GM18498 (cell line): ENCODE results near the gene TSPO.

Experiments used
- ATAC-seq: cut with Tn5 transposase; IDR thresholded peaks from one replicate; pipeline ENCODE4 v1.9.1; 2021; ENCODE audit warnings: mild to moderate bottlenecking, moderate library complexity; ENCODE audit not compliant: unreplicated experiment

TSPO gene

GRCh38 chr22:43199541-43199940, 48.2 kb downstream of the TSPO start:
- ATAC-seq = no peak

DNA sequence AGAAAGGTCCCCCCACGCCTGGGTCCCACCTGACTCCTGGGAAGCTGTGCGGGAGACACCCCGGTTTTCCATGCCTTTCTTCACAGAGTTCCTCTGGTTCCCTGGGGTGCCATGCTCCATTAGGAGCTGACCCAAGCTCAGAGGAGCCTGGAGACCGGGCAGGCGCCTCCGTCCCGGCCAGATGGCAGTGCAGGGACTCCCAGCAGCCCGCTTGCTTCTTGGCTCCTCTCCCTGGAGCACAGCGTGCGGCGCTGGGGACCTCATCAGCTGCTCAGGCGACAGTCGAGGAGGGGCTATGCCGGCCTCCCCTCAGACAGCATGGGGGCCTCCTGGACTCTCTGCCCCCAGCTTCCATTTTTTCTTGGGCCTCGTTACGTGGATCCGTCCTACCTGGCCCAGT, 48.7 kb downstream of the TSPO start:
- no peak for ATAC-seq

GRCh38 chr22:43200555-43200954, 49.2 kb downstream of the TSPO start:
- ATAC-seq = no peak

- ATAC-seq = no peak
These were observed 50.3 kb downstream of the TSPO start for GRCh38 chr22:43201486-43202219.

DNA sequence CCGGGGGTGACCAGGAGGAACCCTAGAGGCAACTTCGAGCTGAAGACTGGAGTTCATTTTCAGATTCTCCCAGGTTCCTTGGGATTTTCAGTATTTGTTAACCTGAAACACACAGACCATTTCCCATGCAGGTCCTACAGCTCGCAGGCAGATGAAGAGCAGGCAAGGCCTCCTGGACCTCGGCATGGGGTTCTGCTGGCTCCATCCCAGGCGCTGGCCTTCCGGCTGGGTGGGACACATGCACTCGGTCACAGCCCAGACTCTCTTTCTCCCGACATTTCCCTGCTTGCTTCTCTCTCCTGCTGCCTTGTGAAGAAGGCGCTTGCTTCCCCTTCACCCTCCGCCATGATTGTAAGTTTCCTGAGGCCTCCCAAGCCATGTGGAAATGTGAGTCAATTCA, 51.0 kb downstream of the TSPO start:
- no peak for ATAC-seq

DNA sequence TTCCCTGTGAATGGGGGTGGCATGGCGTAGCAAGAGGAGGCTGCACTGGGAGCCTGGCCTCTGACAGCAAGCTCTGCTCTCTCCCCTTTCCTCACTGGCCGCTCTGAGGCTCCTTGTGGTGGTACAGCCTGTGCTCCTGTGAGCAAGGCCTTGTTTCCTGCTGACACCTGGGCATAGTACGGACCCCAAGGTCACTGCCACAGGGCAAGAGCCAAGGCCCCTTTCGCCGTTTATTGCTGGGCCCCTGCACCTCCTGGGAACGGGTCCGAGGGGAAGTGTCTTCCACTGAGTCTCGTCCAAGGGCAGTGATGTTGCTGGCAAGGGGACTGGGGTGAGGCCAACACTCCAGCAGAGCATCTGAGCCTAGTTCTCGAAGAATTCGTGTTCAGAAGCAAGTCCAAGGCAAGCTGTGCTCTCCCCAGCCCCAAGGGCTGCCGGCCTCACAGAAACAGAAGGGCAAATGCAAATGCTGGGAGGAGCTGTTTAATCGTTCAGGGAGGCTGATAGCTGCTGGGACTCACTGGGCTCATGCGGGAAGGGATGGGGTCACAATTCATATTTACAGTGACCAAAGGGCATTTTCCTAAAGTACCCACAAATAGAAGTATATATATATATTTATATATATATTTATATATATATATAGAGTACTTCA, 51.5 kb downstream of the TSPO start:
- ATAC-seq = no peak

- no peak for ATAC-seq
These were observed 52.2 kb downstream of the TSPO start for GRCh38 chr22:43203471-43203981.

DNA sequence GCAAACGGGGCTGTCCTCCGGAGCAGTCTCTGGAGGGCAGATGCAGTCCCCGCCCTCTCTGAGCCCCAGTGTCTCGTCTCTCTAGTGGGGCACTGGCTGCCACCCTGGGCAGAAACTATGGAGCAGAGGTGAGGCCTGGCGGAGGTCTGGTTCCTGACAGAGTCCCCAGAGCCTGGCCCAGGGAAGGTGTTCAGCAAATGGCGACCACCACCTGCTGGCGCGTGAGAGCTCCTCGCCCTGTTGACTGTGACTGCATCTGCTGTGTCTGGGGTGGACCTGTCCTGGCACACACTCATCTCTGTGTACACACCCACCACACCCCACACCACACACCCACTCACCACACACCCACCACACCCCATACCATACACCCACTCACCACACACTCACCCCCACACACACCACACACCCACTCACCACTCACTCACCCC, 53.9 kb downstream of the TSPO start:
- no peak for ATAC-seq

- ATAC-seq = no peak
These were observed 54.6 kb downstream of the TSPO start for GRCh38 chr22:43205748-43206508.

DNA sequence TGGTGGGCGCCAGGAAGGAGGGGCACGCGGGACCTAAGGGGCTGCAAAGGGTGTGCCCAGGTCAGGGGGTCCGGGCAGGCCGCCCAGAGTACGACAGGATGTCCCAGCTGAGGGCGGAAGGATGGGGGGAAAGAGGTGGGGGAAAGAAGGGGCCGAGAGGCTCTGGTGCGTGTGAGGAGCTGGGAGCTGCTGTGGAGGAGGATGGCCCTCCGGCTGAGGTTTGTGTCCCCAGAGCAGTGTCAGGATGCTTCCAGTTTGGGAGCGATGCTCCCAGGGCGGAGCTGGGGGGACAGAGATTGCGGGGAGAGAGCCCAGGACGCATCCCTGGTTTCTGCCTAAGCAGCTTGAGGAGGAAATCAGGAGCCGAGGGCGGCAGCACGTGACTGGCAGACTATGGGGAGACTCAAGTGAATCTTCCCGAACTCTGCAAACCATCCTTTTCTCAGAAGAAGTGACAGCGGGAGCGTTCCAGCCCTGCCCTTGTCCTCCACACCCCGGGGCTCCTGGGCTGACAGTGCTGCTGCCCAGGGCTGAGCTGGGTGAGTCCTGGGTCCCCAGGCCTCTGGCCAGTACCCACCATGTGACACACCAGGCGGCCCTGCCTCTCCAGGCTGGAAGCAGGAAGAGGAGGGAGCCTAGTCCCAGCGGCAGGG, 55.3 kb downstream of the TSPO start:
- ATAC-seq = no peak

DNA sequence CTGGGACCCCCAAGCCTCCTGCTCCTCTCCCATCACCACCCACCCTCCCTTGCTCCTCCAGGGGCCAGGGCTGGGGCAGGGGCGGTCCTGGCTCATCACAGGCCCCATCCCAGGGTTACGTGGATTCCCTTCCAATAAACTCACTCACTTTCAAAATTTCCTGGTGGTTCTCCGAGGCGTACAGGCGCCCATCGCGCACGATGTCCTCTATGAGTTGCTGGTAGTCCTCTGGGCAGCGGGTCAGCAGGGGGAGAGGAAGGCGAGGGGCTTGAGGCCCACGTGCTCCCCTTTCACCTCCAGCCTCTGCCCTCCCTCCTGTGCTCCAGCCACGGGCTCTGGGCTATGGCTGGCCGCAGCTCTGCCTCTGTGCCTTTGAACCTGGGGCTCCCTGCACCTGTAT, 56.0 kb downstream of the TSPO start:
- ATAC-seq = no peak

DNA sequence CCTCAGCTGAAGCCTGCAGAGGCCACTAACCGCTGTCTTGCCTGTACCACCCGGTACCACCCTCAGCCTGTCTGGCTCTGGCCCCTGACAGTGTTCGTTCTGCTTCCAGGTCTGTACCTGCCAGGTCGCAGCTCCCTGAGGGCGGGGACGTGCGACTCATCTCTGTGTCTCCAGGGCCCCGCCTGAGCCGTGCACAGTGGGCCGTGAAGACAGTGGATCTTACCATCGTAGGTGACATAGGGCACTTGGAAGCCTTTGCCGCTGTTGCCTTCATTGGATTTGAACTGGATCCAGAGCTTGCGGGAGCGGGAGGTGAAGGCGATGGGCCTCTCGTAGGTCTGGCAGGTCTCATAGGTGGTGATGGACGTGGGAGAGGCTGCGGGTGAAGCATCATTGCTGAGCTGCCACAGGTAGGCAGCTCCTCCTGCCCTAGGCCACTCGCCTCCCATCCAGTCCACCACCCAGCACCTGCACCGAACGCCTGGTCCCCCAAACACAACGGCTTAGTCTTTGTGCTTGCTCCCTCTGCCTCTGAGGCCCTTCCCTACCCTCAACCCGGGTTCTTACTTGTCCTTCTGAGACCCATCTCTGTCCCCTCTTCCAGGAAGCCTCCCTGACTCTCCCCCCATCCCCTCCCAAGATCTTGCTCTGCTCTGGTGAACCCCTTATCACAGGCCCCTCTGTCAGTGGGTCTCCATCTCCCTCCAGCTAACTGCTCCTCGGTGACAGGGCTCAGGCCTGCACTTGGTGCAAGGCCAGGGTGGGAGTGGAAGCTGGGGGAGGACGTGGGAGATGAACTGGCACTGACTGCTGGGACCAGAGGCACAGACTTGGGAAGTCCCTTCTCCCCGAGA, 56.7 kb downstream of the TSPO start:
- no peak for ATAC-seq

DNA sequence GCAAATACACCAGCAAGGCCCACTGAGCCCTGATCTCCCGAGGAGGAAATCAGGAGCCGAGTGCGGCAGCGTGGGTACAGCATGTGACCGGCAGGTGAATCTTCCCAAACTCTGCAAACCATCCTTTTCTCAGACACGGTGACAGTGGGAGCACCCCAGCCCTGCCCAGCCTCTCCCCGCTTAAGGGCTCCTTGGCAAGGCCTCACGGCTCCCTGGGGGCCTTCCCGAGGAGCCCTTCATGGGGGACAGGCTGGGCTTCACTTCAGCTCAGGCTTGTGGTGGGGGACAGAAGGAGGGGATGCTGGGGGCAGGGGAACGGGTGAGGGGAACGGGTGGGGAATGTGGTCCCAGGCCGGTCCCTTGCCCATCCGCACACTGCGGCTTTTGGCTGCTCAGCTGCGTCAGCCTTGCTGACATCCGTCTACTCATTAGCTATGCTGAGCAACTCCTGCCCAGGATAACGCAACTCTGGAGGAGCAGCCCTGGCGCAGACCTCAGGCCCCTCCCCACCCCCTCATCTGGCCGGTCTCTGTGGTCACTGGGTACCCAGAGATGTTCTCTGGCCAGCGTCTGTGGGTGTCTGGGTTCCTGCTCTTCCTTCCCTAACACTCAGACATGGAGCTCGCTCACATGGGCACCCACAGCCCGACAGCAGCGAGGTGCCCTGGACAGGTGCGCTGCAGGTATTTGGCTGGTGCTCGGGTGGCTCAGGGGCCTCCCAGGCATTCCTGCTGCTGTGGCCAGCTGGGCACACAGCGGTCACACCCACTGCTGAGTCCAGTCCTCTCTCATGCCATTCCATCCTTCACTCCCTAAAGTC, 57.6 kb downstream of the TSPO start:
- no peak for ATAC-seq

DNA sequence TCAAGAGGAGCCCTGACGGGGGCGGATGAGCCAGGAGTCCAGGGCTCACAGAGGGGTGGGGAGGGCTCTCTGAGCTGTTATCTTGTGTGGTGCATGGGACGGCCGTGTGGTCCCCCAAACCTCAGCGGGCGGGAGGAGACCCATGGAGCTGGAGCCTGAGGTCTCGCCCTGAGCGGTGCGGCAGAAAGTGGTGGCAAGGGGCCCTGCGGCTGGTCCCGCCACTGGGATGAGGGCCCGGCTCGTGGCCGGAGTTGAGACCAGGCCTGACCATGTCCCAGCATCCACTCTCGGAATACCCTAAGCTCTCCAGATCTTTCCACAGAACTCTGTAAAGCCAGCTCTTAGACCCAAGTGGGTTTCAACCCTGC, 58.1 kb downstream of the TSPO start:
- no peak for ATAC-seq

DNA sequence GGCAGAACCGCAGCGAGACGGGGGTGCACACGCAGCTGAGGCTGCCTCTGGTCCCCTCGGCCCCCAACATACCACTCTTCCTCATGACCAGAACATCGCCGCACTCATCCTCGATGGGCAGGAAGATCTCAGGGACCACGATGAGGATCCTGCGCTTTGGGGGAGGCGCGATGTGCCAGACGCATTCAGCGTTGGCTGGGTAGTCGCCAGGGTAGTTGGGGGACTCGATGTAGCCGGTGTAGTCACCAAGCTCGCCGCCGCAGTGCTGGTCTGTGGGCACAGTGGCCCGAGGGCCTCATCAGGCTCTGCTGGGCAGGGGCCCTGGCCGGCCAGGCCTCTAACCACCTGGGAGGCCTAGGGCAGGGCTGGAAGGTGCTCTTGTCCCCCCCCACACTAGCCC, 58.6 kb downstream of the TSPO start:
- no peak for ATAC-seq

GRCh38 chr22:43210631-43211515, 59.5 kb downstream of the TSPO start:
- ATAC-seq = no peak

DNA sequence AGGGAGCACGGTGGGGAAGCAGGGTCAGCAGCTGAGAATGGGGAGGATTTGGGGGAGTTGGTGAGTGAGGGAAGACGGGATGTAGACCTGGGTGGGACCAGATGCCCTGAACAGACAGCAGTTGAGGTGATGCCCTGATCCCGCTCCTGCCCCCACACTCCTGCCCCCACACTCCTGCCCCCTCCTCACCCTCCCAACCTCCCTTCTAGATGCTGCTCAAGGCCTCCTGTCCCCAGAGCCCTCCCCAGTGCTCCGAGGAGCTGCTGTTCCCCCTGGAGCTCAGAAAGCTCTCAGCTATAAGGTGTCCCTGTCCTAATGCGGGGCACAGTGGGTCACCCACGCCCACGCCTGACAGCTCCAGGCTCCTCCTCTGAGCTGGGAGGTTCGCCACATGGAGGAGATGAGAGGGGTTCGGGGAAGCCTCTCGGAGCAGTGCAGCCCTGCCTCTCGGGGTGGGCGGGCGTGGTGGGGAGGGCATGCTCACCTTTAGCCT, 60.6 kb downstream of the TSPO start:
- ATAC-seq = no peak

GRCh38 chr22:43212434-43212952, 61.1 kb downstream of the TSPO start:
- no peak for ATAC-seq
